ENCODE data around the gene NASP.

NASP gene

DNA sequence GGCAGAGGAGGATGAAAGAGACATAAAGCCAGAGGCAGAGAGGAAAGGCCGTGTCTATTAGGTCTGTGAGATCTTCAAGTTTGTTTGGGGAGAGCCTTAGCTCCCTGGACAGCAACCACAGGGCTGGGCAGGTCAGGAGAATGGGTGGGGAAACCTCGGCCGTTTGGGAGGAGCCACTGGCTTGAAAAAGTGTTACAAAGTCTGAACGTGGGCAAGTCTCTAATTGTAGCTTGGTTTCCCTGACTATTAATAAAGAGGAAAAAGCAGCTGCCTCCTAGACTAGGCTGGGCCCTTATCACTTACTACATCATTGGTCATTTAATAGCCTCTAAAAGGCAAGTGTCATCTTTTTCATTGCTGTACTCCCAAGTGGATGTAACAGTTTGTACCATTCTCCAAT lies 40.1 kb downstream of the NASP start, which contains the start of gene CCDC17:
CCDC17 (minus strand) TSS at position 83 of the 400 bp plus-strand sequence. CDS start 145 bp downstream, outside the sequence.
- DNase-seq (ENCODE audit: low read depth, low spot score): peak; percentile 9
- TF ChIP-seq, protein P1, sequence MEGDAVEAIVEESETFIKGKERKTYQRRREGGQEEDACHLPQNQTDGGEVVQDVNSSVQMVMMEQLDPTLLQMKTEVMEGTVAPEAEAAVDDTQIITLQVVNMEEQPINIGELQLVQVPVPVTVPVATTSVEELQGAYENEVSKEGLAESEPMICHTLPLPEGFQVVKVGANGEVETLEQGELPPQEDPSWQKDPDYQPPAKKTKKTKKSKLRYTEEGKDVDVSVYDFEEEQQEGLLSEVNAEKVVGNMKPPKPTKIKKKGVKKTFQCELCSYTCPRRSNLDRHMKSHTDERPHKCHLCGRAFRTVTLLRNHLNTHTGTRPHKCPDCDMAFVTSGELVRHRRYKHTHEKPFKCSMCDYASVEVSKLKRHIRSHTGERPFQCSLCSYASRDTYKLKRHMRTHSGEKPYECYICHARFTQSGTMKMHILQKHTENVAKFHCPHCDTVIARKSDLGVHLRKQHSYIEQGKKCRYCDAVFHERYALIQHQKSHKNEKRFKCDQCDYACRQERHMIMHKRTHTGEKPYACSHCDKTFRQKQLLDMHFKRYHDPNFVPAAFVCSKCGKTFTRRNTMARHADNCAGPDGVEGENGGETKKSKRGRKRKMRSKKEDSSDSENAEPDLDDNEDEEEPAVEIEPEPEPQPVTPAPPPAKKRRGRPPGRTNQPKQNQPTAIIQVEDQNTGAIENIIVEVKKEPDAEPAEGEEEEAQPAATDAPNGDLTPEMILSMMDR (IDR thresholded peaks at IDR 0.05; ENCODE audit: low read depth, low read length): no peak
- in situ Hi-C loops (cut with HindIII; ENCODE audit: low sequenced_read_pairs): no loop called here
- H3K4me3 ChIP-seq (ENCODE audit: low read depth, low read length): no peak within 1 kb of the TSS

- no peak for DNase-seq (ENCODE audit: low read depth, low spot score)
- TF ChIP-seq, protein P1 (IDR thresholded peaks at IDR 0.05; ENCODE audit: low read depth, low read length): no peak
- H3K4me3 ChIP-seq (ENCODE audit: low read depth, low read length): no peak overlapping the region
- in situ Hi-C loops (cut with HindIII; ENCODE audit: low sequenced_read_pairs): no loop called here
Measured at GRCh38 chr1:45629035-45629434, 45.2 kb downstream of the NASP start.

- no peak for DNase-seq (ENCODE audit: low read depth, low spot score)
- no peak overlapping the region for H3K4me3 ChIP-seq (ENCODE audit: low read depth, low read length)
- in situ Hi-C loops (cut with HindIII; ENCODE audit: low sequenced_read_pairs): no loop called here
- TF ChIP-seq, protein P1 (IDR thresholded peaks at IDR 0.05; ENCODE audit: low read depth, low read length): no peak
Measured at GRCh38 chr1:45630429-45630828, 46.6 kb downstream of the NASP start.

GRCh38 chr1:45635211-45635610 lies 51.4 kb downstream of the NASP start:
- no peak overlapping the region for H3K4me3 ChIP-seq (ENCODE audit: low read depth, low read length)
- in situ Hi-C loops (cut with HindIII; ENCODE audit: low sequenced_read_pairs): no loop called here
- no peak for DNase-seq (ENCODE audit: low read depth, low spot score)
- TF ChIP-seq, protein P1 (IDR thresholded peaks at IDR 0.05; ENCODE audit: low read depth, low read length): no peak

DNA sequence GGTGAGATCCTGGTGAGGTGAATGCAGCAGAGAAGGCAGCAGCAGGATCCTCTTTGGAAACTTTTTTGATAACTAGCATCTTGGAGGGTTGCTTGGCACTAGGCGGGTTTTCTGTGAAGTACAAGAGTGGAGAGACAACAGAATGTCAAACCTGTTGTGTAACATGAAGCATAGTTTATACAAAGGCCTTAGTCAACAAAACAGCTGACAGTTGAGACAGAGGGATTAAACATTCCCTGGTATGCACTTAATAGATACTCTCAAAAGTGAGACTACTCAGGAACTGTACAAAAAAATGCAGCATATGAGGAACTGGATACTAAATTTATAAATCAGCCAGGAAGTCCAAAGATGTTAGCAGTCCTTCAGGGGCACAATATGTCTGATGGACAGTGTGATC lies 56.5 kb downstream of the NASP start:
- in situ Hi-C loops (cut with HindIII; ENCODE audit: low sequenced_read_pairs): no loop called here
- H3K4me3 ChIP-seq (ENCODE audit: low read depth, low read length): no peak overlapping the region
- no peak for DNase-seq (ENCODE audit: low read depth, low spot score)
- TF ChIP-seq, protein P1 (IDR thresholded peaks at IDR 0.05; ENCODE audit: low read depth, low read length): no peak

DNA sequence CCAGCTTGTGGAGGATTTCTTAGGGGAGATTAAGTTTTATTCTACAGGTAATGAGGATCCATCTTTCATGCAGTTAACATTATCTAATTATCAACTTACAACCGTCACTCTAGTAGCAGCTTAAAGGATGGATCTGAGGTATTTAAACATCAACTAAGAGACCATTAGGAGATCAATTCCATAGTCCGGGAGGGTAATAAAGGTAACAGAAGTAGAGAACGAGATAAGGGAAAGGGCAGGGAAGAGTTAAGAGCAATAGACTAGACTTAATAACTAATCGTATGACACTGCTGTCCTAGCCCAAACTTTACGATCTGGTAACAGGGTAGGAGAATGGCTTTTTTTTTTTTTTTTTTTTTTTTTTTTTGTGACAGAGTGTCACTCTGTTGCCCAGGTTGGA lies 59.5 kb downstream of the NASP start:
- H3K4me3 ChIP-seq (ENCODE audit: low read depth, low read length): no peak overlapping the region
- in situ Hi-C loops (cut with HindIII; ENCODE audit: low sequenced_read_pairs): no loop called here
- DNase-seq (ENCODE audit: low read depth, low spot score): no peak
- TF ChIP-seq, protein P1 (IDR thresholded peaks at IDR 0.05; ENCODE audit: low read depth, low read length): no peak

- TF ChIP-seq, protein P1 (IDR thresholded peaks at IDR 0.05; ENCODE audit: low read depth, low read length): no peak
- H3K4me3 ChIP-seq (ENCODE audit: low read depth, low read length): no peak overlapping the region
- DNase-seq (ENCODE audit: low read depth, low spot score): no peak
- in situ Hi-C loops (cut with HindIII; ENCODE audit: low sequenced_read_pairs): no loop called here
Measured at GRCh38 chr1:45643978-45644377, 60.1 kb downstream of the NASP start.

All from astrocyte of the spinal cord (primary cell).